ENCODE results near the gene C1QTNF5. TPM values are rescaled to one million over a fixed set of nuclear protein-coding genes. Genes with fewer than 3 reads are reported as not detected.

C1QTNF5 gene
- total RNA-seq, 1 experiment from 2014 or later: 0.33 TPM

- H4K91ac ChIP-seq (ENCODE audit: insufficient read length, low read depth, low read length): no peak overlapping the region
- H3K27me3 ChIP-seq (ENCODE audit: insufficient read depth, low read length): no peaks in the 10 kb centered on the region
- H3T11ph ChIP-seq (ENCODE audit: low read length): no peak overlapping the region
- no peak overlapping the region for H3K14ac ChIP-seq (ENCODE audit: insufficient read depth, low read length)
- no peak for TF ChIP-seq CTCF (conservative IDR thresholded peaks at IDR 0.05)
- no peak overlapping the region for H2AK5ac ChIP-seq (ENCODE audit: insufficient read length, low read length)
- no peak overlapping the region for H3K27ac ChIP-seq (ENCODE audit: insufficient read length, low read depth, low read length)
- H4K8ac ChIP-seq (replicated peaks; ENCODE audit: insufficient read length, low read depth, low read length): no peak overlapping the region
- no peak overlapping the region for H2AFZ ChIP-seq (ENCODE audit: low read length)
- Mint-ChIP-seq H3K4me3 (no peak overlapping the region), H3K27me3 (ENCODE audit: low read depth) (no peaks in the 10 kb centered on the region), H3K36me3 (ENCODE audit: insufficient read depth in 1 of 3, low read depth in 3 of 3) (peaks cover 28 to 59% (median 46%) of the 10 kb centered on the region in 3 experiments; a peak in 6 of 7 replicates), H3K9me3 (peaks cover 0 to 4% of the 10 kb centered on the region in 2 experiments; a peak in 2 of 5 replicates), H3K27ac (no peak overlapping the region; a peak in 1 of 7 replicates), H3K4me1 (no peaks in the 10 kb centered on the region)
- H3K18ac ChIP-seq (ENCODE audit: insufficient read length, low read depth, low read length): no peak overlapping the region
- WGBS (ENCODE audit: extremely low coverage, insufficient read length, low lambda C conversion rate): no CpG with 5 or more reads among the region's 3 CpGs
- H3K79me2 ChIP-seq (ENCODE audit: insufficient read depth, low read length): no peaks in the 10 kb centered on the region
- no peaks in the 10 kb centered on the region for H3K79me1 ChIP-seq (ENCODE audit: insufficient read depth, low read depth, low read length, poor library complexity, severe bottlenecking)
- no peak overlapping the region for H2BK12ac ChIP-seq (ENCODE audit: insufficient read length, low read depth, low read length)
- no peaks in the 10 kb centered on the region for H4K20me1 ChIP-seq (ENCODE audit: control insufficient read depth, insufficient read depth, insufficient read length)
- H3K56ac ChIP-seq (ENCODE audit: insufficient read length, low read depth, low read length): no peak overlapping the region
- no peak overlapping the region for H2BK5ac ChIP-seq (ENCODE audit: insufficient read length, low read length)
- no peak overlapping the region for H2BK20ac ChIP-seq (ENCODE audit: low read depth, low read length, poor library complexity, severe bottlenecking)
- no peak for DNase-seq
- H3K9ac ChIP-seq (ENCODE audit: extremely low read depth, insufficient read length, low read length): no peak overlapping the region
- no peak overlapping the region for H3K4me2 ChIP-seq (ENCODE audit: insufficient read depth, insufficient read length, low read length)
- H2BK120ac ChIP-seq (ENCODE audit: low read depth, low read length, poor library complexity, severe bottlenecking): no peak overlapping the region
- no peak overlapping the region for H2BK15ac ChIP-seq (ENCODE audit: low read depth, low read length)
- no peak overlapping the region for H3K4ac ChIP-seq (ENCODE audit: low read depth, low read length)
- no peaks in the 10 kb centered on the region for H3K4me1 ChIP-seq (ENCODE audit: insufficient read depth, low read length)
- H3K23ac ChIP-seq (ENCODE audit: insufficient read length, low read depth, low read length): no peak overlapping the region
- no peaks in the 10 kb centered on the region for H3K23me2 ChIP-seq (ENCODE audit: insufficient read length, low read depth, low read length, poor library complexity, severe bottlenecking)
- no peaks in the 10 kb centered on the region for H3K9me3 ChIP-seq (ENCODE audit: control insufficient read depth, low read depth, low read length)
- no peak overlapping the region for H4K5ac ChIP-seq (ENCODE audit: insufficient read length, low read depth, low read length)
Observed at GRCh38 chr11:119293461-119293860, 47.2 kb downstream of the C1QTNF5 start.

All from H9 (cell line).